Endothelial cell of umbilical vein (primary cell): ENCODE measurements around the gene GPR27.

Source experiments
- CTCF ChIP-seq, 2 donors: IDR thresholded peaks; 1 replicate in 1 of 2; 2 replicates in 1 of 2; pipeline ENCODE4 v1.5.1; 2011; ENCODE audit warnings: low read length in 2 of 2, mild to moderate bottlenecking in 2 of 2, moderate library complexity in 2 of 2, control low read depth in 1 of 2, inconsistent platforms in 1 of 2, low read depth in 1 of 2; ENCODE audit not compliant: insufficient read depth in 1 of 2; ENCODE audit errors: extremely low read depth in 1 of 2
- EZH2 ChIP-seq: IDR thresholded peaks from 2 replicates; pipeline ENCODE4 v1.6.1; 2012; ENCODE audit warnings: borderline replicate concordance, low read depth, mild to moderate bottlenecking, moderate library complexity, low read length, inconsistent platforms; ENCODE audit not compliant: severe bottlenecking
- FOS ChIP-seq: IDR thresholded peaks from 2 replicates; pipeline ENCODE4 v1.6.1; 2011; ENCODE audit warnings: mild to moderate bottlenecking, low read length, moderate library complexity, borderline replicate concordance; ENCODE audit not compliant: insufficient read depth
- POLR2A ChIP-seq: IDR thresholded peaks from 2 replicates; pipeline ENCODE4 v1.6.1; 2012; ENCODE audit warnings: low read depth, mild to moderate bottlenecking, control low read depth, low read length
- POLR2AphosphoS5 ChIP-seq: IDR thresholded peaks from 2 replicates; pipeline ENCODE4 v1.6.1; 2012; ENCODE audit warnings: low read depth, mild to moderate bottlenecking, control low read depth, low read length, moderate library complexity; ENCODE audit not compliant: insufficient read depth

GRCh38 chr3:71803248-71803647, 49.6 kb downstream of the GPR27 start:
- no peak for TF ChIP-seq POLR2A
- no peak for TF ChIP-seq CTCF (IDR thresholded peaks at IDR 0.05; ENCODE audit: extremely low read depth in 1 of 2, insufficient read depth in 1 of 2, low read depth in 1 of 2, low read length in 2 of 2)
- no peak for TF ChIP-seq POLR2AphosphoS5
- TF ChIP-seq EZH2 = no peak
- no peak for TF ChIP-seq FOS
